Endothelial cell (in vitro differentiated cells): ENCODE data around the gene ZC3H10. TPM values are rescaled to one million over a fixed set of nuclear protein-coding genes. Genes with fewer than 3 reads are reported as not detected.

Experiments used
- DNase-seq: peaks from one replicate; pipeline ENCODE4 v3.0.0; 2021; ENCODE audit warnings: low spot score
- H3K27ac Mint-ChIP-seq: one replicate; pipeline ENCODE4 v1.8.0; 2021; ENCODE audit warnings: mixed read lengths, inconsistent platforms; ENCODE audit not compliant: unreplicated experiment
- H3K27me3 Mint-ChIP-seq: one replicate; pipeline ENCODE4 v1.8.0; 2021; ENCODE audit warnings: mild to moderate bottlenecking, moderate library complexity, mixed read lengths, inconsistent platforms; ENCODE audit not compliant: unreplicated experiment
- H3K36me3 Mint-ChIP-seq: one replicate; pipeline ENCODE4 v1.8.0; 2021; ENCODE audit warnings: mild to moderate bottlenecking, low read depth, mixed read lengths, inconsistent platforms; ENCODE audit not compliant: unreplicated experiment
- H3K4me1 Mint-ChIP-seq: one replicate; pipeline ENCODE4 v1.8.0; 2021; ENCODE audit warnings: mild to moderate bottlenecking, mixed read lengths, inconsistent platforms; ENCODE audit not compliant: unreplicated experiment
- H3K4me3 Mint-ChIP-seq: one replicate; pipeline ENCODE4 v1.8.0; 2021; ENCODE audit warnings: mild to moderate bottlenecking, mixed read lengths, inconsistent platforms; ENCODE audit not compliant: unreplicated experiment
- H3K9me3 Mint-ChIP-seq: one replicate; pipeline ENCODE4 v1.8.0; 2021; ENCODE audit warnings: mixed read lengths, inconsistent platforms; ENCODE audit not compliant: unreplicated experiment
- CTCF ChIP-seq: fragments of 200-600 bp; sonication (generic); IDR thresholded peaks from one replicate; pipeline ENCODE4 v1.5.0; 2021; ENCODE audit warnings: antibody characterized with exemption; ENCODE audit not compliant: unreplicated experiment
- total RNA-seq: library from RNA; stranded (reverse); fragmentation: NEBNext Ultra II Directional; extraction: Animal tissue kit (Norgen Biotek cat#: 25700); gene quantifications from one replicate; pipeline ENCODE4 v1.2.1, GENCODE V29; 2021; ENCODE audit not compliant: unreplicated experiment

The ZC3H10 gene
- total RNA-seq, 1 donor from 2014 or later: 10.4 TPM

GRCh38 chr12:56129942-56130495, 12.0 kb downstream of the ZC3H10 start:
- Mint-ChIP-seq H3K27me3 (peaks cover 22% of the 10 kb centered on the region), H3K27ac (peak overlapping the region; percentile 59), H3K9me3 (no peaks in the 10 kb centered on the region), H3K4me1 (peaks cover 48% of the 10 kb centered on the region), H3K36me3 (peaks cover 50% of the 10 kb centered on the region), H3K4me3 (peak overlapping the region; percentile 98)
- DNase-seq: no peak
- no peak for TF ChIP-seq CTCF

GRCh38 chr12:56130876-56131275, 12.8 kb downstream of the ZC3H10 start:
- TF ChIP-seq CTCF: no peak
- H3K36me3 Mint-ChIP-seq: peaks cover 52% of the 10 kb centered on the region
- H3K4me3 Mint-ChIP-seq: peak overlapping the region; percentile 98
- DNase-seq: no peak
- no peak overlapping the region for H3K27ac Mint-ChIP-seq
- no peaks in the 10 kb centered on the region for H3K9me3 Mint-ChIP-seq
- H3K27me3 Mint-ChIP-seq: peaks cover 23% of the 10 kb centered on the region
- peaks cover 46% of the 10 kb centered on the region for H3K4me1 Mint-ChIP-seq

- no peaks in the 10 kb centered on the region for H3K9me3 Mint-ChIP-seq
- no peak overlapping the region for H3K4me3 Mint-ChIP-seq
- peaks cover 23% of the 10 kb centered on the region for H3K27me3 Mint-ChIP-seq
Measured at GRCh38 chr12:56134897-56135296, 16.8 kb downstream of the ZC3H10 start.

GRCh38 chr12:56137853-56138571, 19.9 kb downstream of the ZC3H10 start:
- no peak for DNase-seq
- Mint-ChIP-seq H3K36me3 (peaks cover 77% of the 10 kb centered on the region), H3K9me3 (no peaks in the 10 kb centered on the region), H3K4me1 (peaks cover 23% of the 10 kb centered on the region), H3K4me3 (peak overlapping the region; percentile 81), H3K27ac (no peak overlapping the region), H3K27me3 (peaks cover 16% of the 10 kb centered on the region)
- TF ChIP-seq CTCF: no peak

More at GRCh38 chr12:56134897-56135296, 16.8 kb downstream of the ZC3H10 start:
- Mint-ChIP-seq H3K36me3 (peaks cover 80% of the 10 kb centered on the region), H3K4me1 (peaks cover 17% of the 10 kb centered on the region), H3K27ac (no peak overlapping the region)
- TF ChIP-seq CTCF: no peak
- no peak for DNase-seq
